Thoracic aorta (tissue), 2 donors: ENCODE results near the gene YIPF3. TPM values are rescaled to one million over a fixed set of nuclear protein-coding genes. Genes with fewer than 3 reads are reported as not detected.

Source experiments
- ATAC-seq: fragments of 150-250 bp; one replicate; pipeline ENCODE4 v1.8.0; 2017; ENCODE audit warnings: low read depth; ENCODE audit not compliant: insufficient number of reproducible peaks, low FRiP score
- DNase-seq: peaks from one replicate; pipeline ENCODE4 v3.0.0-alpha.2; 2020; ENCODE audit warnings: low spot score
- H3K27ac ChIP-seq, 2 donors: fragments of 200-600 bp; sonication (generic); 1 replicate in 1 of 2; 2 replicates in 1 of 2; pipeline ENCODE4 v1.5.1; 2016; ENCODE audit warnings: mild to moderate bottlenecking in 2 of 2, moderate library complexity in 2 of 2
- H3K27me3 ChIP-seq: fragments of 200-600 bp; sonication (generic); replicated peaks from 2 replicates; pipeline ENCODE4 v1.6.0; 2016; ENCODE audit warnings: mild to moderate bottlenecking; ENCODE audit not compliant: insufficient read depth
- H3K36me3 ChIP-seq: fragments of 200-600 bp; sonication (generic); one replicate; pipeline ENCODE4 v1.5.1; 2016
- H3K4me1 ChIP-seq, 2 donors: fragments of 200-600 bp; sonication (generic); 1 replicate in 1 of 2; 2 replicates in 1 of 2; pipeline versions ENCODE4 v1.5.1 to v1.6.0; 2016; ENCODE audit warnings: low read depth in 2 of 2, mild to moderate bottlenecking in 1 of 2; ENCODE audit not compliant: control insufficient read depth in 1 of 2
- H3K4me3 ChIP-seq: fragments of 200-600 bp; sonication (generic); 2 replicates; pipeline ENCODE4 v1.5.1; 2016; ENCODE audit warnings: mild to moderate bottlenecking
- H3K9me3 ChIP-seq: fragments of 200-600 bp; sonication (generic); 2 replicates; pipeline ENCODE4 v1.5.1; 2016
- total RNA-seq, 2 donors: library from RNA; depleted of rRNA; stranded (reverse); fragments of >200 nt; gene quantifications; one replicate each; pipeline versions ENCODE4 v1.1.0 to v1.2.3, GENCODE V29; 2016
- TF ChIP-seq, protein P1 (sequence below): fragments of 200-600 bp; sonication (generic); IDR thresholded peaks from one replicate; pipeline ENCODE4 v1.5.1; 2019; ENCODE audit warnings: antibody characterized with exemption

YIPF3 gene
- total RNA-seq, 2 donors from 2014 or later = 92.2 to 160 TPM

DNA sequence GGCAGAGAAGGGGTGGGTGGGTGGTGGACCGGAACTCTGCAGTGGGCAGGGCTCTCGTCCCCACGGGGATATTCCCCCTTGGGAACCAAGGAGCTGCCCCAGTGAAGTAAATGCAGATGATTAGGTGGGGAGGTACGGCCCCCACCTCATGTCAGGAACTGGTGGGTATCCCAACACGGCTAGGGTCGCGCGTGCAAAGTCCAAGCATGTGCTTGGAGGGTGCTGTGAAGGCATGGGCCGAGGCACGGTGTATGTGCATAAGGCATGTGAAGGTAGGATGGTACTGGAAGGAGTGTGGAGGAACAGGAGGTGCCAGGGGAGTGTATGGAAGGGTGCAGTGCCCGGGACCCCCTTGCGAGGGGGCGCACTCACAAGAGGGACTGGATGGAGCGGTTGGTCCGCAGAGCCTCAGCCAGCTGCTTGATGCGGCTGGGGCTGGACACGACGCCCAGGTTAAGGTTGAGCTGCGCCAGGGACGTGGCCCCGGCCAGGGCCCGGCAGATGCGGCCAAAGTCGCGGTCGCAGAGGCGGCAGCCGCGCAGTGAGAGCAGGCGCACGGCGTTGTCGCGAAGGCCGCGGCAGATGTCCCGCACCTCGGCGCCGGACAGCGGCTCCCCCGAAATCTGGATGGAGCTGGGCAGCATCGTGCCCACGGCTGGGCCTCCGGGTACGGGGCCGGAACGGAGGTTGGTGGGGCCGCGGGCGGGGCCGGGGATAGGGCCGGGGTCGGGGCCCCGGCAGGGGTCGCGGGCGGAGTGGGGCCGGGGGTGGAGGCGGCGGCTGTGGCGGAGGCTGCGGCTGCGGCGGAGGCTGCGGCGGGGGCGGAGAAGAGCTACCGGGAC is 7.4 kb downstream of the YIPF3 start:
- peaks cover 24% of the 10 kb centered on the region for H3K36me3 ChIP-seq
- DNase-seq (no peak), ATAC-seq (no peak)
- TF ChIP-seq, protein P1, sequence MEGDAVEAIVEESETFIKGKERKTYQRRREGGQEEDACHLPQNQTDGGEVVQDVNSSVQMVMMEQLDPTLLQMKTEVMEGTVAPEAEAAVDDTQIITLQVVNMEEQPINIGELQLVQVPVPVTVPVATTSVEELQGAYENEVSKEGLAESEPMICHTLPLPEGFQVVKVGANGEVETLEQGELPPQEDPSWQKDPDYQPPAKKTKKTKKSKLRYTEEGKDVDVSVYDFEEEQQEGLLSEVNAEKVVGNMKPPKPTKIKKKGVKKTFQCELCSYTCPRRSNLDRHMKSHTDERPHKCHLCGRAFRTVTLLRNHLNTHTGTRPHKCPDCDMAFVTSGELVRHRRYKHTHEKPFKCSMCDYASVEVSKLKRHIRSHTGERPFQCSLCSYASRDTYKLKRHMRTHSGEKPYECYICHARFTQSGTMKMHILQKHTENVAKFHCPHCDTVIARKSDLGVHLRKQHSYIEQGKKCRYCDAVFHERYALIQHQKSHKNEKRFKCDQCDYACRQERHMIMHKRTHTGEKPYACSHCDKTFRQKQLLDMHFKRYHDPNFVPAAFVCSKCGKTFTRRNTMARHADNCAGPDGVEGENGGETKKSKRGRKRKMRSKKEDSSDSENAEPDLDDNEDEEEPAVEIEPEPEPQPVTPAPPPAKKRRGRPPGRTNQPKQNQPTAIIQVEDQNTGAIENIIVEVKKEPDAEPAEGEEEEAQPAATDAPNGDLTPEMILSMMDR = no peak
- no peaks in the 10 kb centered on the region for H3K9me3 ChIP-seq
- peak overlapping the region; percentile 78 for H3K4me3 ChIP-seq
- H3K4me1 ChIP-seq = peaks cover 11 to 25% of the 10 kb centered on the region in 2 donors
- no peaks in the 10 kb centered on the region for H3K27me3 ChIP-seq
- no peak overlapping the region for H3K27ac ChIP-seq

DNA sequence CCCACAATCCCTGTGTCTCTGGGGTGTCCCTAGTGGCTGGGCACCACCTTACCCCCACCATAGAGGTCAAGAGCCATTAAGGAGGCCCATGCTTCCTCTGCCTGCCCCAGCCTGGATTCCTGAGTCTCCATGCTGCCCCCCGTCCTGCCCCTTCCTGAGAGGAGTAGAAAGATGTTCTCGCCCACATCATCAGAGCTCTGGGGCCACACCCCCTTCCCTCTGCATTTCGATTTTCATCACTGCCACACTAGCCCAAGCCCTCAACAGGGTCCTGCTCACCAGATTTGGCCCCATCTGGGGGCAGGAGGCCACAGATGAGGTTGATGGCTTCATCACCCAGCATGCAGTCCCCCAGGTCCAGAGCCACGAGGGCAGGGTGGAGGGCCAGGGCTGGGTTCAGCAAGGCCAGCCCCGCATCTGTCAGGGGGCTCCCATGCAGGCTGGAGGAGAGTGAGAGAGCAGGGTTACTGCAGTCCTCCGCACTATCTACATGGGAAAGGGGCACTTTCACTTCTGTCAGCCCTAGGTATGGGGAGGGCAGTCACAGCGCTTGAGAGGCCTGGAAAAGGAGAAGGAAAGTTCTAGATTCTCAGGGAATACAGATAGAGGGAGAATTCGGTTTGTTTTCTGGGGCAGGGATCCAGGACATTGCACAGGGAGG is 8.1 kb downstream of the YIPF3 start:
- no peaks in the 10 kb centered on the region for H3K9me3 ChIP-seq
- peak overlapping the region; percentile 78 for H3K4me3 ChIP-seq
- no peak for ATAC-seq
- H3K4me1 ChIP-seq = peaks cover 11 to 23% of the 10 kb centered on the region in 2 donors
- H3K27ac ChIP-seq = no peak overlapping the region
- H3K27me3 ChIP-seq = no peaks in the 10 kb centered on the region
- DNase-seq = no peak
- H3K36me3 ChIP-seq = peaks cover 25% of the 10 kb centered on the region
- TF ChIP-seq, protein P1 = no peak

DNA sequence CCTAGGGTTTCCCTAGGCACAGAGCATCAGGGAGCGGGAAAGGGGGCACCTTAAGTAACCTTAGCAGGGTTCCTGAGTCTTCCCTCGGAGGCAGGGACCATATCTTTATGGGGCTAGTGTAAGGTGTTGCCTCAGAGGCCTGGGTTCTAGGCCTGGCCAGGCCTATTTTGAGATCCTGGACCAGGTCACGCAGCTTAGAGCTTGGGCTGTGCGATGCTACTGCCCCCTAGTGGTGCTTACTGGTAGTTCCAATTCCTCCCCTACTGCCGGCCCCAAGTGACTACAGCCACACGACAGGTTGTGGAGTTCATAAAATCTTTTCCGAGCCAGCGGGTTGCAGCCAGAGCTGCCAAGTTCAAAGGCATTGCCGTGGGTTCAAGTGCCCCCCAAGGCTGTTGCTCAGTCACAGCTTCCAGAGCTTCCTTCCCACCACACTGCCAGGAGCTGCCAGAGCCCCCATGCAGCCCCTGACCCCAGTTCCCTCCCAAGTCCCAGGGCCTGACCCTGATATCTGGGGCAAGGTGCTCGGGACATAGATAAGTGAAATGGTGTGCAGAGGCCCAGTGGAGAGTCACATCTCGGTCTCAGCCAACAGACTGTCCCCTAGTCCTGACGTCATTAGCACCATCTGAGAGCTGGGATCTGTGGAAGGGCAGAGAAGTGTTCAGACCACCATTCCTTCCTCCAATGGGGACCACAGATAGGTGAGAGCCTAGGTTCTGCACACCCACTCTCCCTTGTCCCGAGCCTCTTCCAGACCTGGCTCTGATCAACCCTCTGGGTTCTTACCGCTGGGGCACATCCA is 9.9 kb downstream of the YIPF3 start:
- TF ChIP-seq, protein P1 = peak; percentile 98
- H3K4me3 ChIP-seq = no peak overlapping the region
- no peaks in the 10 kb centered on the region for H3K27me3 ChIP-seq
- peak; percentile 72 for ATAC-seq
- H3K36me3 ChIP-seq = peaks cover 22% of the 10 kb centered on the region
- H3K27ac ChIP-seq = no peak overlapping the region
- H3K4me1 ChIP-seq = peaks cover 11 to 23% of the 10 kb centered on the region in 2 donors
- H3K9me3 ChIP-seq = no peaks in the 10 kb centered on the region
- no peak for DNase-seq

DNA sequence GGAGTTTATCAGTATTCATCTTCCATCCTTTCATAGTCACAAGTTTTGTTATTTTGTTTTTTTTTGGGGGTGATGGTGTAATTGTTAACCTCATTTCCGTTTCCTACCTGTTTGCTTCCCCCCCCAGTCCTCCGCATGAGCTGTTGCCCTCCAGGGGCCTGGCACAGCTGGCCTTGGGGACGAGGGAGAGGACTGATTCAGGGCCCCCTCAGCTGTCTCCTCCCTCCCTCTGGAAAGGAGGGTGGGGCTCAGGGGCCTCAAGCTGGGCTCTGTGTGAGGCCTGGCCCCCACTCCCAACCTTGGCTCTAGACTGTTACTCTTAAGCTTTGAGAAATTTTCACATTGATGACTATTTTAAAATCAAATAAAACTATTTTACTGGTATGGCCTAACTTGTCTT is 10.6 kb downstream of the YIPF3 start:
- H3K4me1 ChIP-seq = peaks cover 11 to 23% of the 10 kb centered on the region in 2 donors
- TF ChIP-seq, protein P1 = no peak
- no peak for ATAC-seq
- no peaks in the 10 kb centered on the region for H3K27me3 ChIP-seq
- peaks cover 21% of the 10 kb centered on the region for H3K36me3 ChIP-seq
- H3K27ac ChIP-seq = no peak overlapping the region
- no peak for DNase-seq
- H3K4me3 ChIP-seq = no peak overlapping the region
- H3K9me3 ChIP-seq = no peaks in the 10 kb centered on the region

DNA sequence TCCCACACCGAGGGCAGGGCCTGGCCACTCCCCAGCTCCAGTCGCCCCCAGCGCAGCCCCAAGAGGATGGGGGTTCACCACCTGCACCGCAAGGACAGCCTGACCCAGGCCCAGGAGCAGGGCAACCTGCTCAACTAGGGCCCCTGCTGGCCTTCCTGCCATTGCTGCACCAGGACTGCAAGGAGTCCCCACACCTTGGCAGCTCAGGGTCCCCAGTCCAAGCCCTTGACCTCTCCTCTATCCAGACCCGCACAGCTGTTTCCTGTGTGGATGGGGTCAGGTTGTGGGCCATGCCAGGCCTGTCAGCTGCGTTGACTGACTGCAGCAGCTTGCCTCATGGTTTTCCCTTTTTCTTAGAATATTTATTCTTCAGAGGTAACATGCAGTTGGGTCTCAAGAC is 11.0 kb downstream of the YIPF3 start:
- ATAC-seq (no peak), DNase-seq (no peak)
- Histone ChIP-seq H3K4me3 (no peak overlapping the region), H3K27me3 (no peaks in the 10 kb centered on the region), H3K27ac (no peak overlapping the region), H3K4me1 (peaks cover 11 to 19% of the 10 kb centered on the region in 2 donors), H3K9me3 (no peaks in the 10 kb centered on the region), H3K36me3 (peaks cover 26% of the 10 kb centered on the region)
- TF ChIP-seq, protein P1 = no peak
